ENCODE results near the gene COL18A1.

COL18A1 gene

DNA sequence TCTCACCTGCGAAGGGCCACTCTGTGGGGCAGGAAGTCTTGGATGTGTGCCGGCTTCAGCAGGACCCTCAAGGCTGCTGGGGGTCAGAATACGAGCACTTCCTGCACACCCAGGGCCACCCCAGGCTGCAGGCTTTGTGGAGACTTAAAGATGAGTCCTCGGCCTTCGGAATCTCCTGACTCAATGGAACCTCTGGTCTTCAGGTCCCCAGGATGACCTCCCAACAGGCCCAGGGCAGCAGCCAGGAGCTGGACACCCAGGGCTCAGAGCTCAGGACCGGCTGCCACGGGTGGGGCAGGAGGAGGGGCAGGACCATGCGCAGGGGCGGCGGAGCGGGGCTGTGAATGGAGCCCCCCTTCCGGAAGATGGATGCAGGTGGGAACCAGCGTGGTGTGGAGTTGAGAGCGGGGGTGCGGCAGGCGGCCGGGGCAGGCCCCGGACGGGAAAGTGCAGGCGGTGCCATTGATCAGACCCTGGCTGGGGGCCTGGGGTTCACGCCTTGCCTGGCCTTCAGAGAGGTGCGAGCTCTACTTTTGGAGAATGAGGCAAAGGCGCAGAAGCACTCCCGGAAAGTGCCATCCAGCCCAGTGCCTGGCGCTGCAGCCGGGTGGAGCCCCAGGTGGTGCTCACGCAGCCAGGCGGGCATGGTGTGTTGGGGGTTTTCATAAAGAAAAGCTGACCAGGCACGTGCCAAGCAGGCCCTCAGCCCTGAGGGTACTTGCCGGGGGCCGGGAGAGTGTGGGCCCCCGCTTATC is 10.4 kb downstream of the COL18A1 start:
- DNase-seq: no peak

DNA sequence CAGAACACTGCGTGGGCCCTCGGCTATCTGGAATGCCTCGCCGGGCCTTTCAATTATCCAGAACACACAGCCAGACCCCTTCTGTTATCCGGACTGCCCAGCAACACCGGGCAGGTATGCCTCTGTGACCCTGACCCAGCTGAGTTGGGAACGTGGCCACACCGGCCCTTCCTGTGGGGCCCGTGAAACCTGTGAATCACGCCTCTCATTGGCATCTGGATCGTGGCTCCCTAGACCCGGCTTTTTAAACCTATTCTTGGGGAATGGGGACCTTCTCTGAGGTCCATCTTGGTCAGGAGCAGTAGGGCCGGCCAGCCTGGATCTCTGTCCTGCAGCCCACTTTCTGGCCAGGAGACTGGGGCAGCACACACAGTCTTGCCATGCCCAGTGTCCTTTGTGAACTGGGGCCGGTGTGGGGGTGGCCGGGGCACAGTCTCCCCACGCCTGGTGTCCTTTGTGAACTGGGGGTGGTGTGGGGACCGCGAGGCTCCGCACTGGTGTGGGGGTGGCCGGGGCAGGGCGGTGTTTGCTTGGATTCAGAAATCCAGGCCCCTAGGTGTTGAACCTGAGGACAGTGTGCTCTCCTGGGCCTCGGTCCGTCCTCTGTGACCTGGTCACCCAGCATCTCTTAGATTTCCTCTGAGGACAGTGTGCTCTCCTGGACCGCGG is 11.1 kb downstream of the COL18A1 start:
- no peak for DNase-seq

DNA sequence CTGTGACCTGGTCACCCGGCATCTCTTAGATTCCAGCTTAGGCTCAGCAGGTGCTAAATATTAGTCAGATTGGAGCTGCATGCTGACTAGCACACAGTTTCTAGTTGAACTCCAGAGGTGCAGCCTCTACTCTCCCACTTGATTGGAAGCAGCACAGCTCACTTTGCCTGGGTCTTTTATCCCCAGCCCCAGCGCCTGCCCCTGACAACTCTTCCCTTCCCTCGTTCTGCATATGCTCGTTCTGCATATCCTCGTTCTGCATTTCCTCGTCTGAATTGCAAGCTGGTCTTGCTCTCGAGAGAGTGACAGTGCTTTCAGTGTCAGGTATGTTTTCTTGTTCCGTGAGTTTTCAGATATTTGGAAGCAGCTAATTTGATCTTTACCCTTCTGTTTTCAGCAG is 11.7 kb downstream of the COL18A1 start:
- DNase-seq: no peak

DNA sequence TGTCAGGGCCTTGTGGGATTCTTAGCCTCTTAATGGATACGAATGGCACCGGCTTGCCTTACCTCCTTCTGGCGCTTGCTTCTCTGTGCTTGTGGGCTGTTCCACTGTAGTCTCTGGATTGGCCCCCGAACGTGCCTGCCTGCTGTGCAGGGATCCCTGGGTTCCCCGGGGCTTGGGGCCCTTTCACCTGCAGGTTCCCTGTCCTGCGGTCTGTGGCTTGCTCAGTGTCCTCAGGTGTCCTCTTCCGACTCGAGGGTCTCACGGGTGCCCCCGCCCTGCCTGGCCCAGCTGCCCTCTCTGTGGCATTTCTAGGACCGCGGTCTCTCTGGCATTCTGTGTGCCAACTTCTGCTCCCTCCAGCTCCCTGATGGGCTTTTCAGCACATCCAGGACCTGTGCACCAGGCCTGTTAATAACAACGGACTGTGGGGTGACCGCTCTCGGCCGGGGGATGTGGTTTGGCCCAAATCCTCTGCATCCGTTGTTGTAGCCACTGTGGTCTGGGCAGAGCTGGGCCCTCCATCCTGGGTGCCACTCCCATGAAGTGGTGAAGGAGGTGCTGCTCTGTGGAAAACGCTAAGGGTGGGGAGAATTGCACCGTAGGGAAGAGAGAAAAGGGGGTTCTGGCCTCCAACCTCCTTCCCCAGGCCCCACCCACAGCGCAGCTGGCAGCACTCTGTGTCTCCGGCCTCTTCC is 12.4 kb downstream of the COL18A1 start:
- no peak for DNase-seq

DNA sequence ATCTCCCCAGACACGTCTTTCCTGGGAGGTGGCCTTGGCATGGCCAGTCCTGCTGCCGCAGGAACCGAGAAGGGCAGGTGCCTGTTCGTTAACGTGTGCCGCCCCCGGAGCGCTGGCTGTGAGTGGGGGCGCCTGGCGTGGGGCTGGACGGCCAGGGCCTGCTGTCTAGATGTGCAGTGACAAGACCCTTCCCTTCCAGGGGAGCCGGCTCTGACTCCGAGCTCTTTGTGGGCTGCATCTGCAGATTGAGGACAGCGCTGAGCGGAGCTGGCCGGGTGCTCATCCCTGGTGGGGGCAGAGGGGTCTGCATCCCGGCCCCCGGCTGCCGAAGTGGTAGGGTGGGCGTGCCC is 13.0 kb downstream of the COL18A1 start:
- no peak for DNase-seq

DNA sequence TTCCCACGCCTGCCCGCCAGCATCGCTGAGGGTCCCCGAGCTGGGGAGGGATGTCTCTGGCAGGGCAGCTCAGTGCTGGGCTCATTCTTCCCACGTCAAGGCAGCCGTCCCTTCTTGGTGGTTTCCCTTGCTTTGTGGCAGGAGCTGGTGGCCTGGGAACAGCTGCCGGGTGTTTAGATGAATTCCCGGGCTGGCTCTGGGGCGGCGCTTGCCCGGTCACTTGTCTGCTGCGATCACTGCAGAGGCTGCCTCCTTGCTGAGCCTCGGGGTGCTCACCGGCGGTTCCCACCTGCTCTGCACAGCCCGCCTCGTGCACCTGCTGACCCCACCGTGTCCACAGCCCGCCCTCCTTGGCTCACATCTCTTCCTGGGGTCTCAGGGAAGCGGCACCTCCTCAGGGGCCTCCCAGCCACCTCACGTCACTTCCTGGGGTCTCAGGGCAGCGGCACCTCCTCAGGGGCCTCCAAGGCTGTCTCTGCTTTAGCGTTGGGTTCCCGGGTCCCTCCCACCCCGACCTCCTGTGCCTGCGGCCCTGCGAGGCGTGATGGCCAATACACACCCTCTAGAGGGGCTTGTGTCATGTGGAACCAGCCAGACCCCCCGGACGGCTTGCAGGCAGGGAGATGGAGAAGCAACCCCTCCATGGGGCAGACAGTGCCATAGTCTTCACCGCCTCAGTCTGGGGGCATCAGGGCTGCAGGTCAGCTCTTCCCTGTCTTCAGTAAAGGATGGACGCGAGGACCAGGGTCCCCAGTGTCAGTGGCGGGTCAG is 13.5 kb downstream of the COL18A1 start:
- no peak for DNase-seq

DNA sequence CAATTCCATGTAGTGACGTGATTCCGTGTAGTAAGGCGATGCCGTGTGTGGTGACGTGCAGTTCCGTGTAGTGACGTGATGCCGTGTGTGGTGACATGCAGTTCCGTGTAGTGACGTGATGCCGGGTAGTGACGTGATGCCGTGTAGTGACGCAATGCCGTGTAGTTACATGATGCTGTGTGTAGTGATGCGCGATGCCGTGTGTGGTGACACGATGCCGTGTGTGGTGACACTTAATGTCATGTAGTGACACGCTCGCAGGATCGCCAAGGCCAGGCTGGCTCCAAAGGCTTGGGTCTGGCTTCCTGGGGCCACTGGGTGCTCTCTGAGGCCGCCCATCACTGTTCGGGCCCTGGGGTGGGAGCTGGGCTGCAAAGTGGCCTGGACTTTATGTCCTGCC is 14.2 kb downstream of the COL18A1 start:
- no peak for DNase-seq

DNA sequence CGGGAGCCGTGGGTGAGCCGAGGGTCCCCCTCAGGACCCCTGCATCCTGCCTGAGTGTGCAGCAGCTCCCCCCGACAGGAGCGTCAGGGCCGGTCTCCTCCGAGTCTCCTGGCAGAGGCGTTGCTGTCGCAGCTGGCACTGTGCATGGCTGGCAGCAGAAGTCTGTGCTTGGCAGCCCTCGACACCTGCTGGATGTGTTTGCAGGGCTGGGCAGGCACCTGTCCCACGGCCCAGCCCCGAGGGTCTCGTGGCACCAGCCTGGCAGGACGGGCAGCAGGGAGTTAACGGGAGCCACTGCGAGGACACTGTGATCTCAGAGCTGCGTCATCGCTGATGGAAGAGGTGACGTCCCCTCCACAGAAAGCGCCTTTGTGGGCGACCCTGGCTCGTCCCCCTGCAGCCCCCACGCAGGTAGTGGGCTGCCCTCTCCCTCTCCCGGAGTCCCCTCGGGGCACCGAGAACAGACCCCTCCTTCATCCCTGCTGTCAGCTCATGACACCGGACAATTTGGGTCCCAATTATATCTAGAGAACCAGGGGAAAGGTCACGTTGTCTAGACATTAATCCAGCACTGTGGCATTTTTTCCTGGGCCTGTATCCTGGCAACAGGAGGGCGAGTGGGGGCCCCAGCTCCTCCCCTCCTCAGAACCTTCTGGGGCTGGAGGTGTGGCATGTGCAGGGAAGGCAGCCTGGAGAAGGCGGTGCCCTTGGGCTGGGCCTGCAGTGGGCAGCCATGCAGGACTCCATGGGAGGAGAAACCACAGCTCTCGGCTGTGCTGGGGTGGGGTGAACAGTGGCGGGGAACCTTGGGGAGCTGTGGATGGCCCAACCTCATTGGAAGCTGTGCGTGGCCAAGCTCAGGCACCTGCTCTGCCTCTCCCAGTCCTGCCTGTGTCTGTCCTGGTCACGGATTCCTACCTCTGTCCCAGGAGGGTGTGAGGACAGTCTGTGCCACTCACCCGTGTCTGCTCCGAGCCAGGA is 15.4 kb downstream of the COL18A1 start:
- DNase-seq: no peak

DNA sequence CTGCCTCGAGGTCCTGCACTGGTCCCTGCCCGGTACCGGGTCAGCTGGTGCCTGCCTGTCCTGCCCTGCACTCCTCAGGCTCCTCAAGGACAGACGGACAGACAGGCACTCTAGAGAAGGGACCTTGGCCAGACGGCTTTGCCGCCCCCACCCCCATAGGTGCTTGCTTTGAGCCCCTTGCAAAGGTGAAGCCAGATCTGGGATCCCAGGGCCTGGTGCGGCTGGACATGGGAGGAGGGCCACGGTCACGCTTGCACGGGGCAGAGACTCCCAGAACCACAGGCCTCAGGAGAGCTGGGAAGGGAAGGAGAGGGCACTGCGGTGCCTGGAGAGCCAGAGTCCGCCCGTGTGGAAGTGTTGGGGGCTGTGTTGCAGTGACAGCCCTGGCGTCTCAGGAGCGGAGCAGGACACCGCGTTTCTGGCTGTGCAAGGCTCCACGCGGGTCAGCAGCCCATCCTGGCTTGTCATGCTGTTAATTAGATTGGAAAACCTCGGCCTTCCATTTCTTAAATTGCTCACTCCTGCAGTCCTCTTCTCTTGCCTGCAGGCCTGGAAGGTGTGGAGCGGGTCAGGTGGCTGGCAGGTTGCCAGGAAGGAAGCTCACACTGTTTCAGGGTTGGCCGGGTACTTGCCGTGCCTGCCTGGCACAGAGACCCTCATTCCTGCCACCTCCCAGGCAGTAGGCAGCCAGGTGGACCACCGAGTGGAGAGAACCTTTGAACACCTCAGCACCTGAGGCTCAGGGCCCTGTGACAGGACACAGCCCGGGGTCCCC is 16.3 kb downstream of the COL18A1 start:
- no peak for DNase-seq

DNA sequence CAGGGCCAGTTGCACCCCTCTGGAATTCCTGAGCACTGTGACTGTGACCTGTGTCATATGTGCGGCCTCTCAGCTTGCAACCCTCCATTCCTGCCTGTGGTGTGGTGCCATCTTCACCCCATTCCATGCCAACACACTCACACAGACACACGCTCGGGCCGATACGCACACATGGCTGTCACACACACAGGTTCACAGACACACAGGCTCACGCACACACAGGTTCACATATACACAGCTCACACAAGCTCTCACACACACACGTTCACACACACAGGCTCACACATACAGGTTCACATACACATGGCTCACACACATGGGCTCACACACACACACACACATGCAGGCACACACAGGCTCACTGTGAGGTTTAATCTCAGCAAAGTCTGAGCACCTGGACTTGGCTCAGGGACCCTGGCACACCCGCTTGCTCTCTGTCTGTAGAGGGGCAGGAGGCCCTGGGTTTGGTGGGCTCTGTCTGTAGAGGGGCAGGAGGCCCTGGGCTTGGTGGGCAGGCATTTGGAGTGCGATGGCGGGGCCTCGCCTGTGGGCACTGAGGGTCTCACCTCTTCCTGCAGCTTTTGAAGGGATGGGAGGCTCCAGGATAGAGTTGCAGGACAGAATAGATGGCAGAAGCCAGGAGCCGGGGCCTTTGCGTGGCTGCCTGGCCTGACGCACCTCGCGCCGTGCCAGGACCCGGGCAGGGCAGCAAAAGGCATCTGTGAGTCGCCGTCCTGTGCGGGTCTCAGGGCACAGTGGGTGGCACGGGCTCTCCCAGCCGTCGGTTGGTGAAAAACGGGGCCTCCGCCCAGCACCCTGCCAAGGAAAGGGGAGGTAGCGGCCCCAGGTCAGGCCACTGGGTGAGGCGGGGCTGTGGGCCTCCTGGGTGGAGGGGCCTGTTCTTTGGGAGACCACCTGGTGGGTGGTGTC is 17.1 kb downstream of the COL18A1 start:
- no peak for DNase-seq

DNA sequence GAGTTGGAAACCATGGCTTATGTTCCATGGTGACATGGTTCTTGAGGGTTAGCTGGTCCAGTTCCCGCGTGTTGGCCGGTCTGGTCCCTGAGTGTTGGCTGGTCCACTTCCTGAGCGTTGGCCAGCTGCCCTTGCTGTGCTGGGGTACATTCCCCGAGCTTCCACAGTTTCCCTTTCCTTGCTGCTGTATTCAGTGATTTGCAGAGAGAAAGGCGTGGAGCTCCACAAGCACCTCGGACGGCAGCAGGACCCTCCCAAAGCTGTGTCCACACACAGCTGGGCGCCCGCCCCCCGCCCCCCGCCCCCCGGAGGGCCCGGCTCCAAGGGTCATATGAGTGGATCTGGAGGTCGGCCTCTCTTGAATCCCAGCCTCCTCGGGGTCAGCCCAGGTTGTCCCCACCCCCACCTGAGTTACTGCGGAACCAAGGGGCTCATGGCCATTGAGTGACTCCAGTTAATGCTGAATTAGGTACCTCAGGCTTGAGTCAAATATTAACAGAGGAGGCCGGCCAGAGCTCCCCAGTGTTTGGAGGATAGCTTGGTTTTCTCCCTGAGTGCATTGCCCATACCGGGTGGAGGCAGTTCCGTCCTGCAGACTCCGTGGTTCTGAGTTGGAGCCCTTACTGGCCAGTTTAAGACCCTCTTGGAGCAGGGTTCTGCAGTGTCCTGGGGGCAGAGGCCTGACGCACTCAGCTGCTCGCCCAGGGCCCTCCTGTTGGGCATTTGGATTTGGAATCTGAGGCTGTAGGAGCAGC is 18.4 kb downstream of the COL18A1 start:
- DNase-seq: no peak

DNA sequence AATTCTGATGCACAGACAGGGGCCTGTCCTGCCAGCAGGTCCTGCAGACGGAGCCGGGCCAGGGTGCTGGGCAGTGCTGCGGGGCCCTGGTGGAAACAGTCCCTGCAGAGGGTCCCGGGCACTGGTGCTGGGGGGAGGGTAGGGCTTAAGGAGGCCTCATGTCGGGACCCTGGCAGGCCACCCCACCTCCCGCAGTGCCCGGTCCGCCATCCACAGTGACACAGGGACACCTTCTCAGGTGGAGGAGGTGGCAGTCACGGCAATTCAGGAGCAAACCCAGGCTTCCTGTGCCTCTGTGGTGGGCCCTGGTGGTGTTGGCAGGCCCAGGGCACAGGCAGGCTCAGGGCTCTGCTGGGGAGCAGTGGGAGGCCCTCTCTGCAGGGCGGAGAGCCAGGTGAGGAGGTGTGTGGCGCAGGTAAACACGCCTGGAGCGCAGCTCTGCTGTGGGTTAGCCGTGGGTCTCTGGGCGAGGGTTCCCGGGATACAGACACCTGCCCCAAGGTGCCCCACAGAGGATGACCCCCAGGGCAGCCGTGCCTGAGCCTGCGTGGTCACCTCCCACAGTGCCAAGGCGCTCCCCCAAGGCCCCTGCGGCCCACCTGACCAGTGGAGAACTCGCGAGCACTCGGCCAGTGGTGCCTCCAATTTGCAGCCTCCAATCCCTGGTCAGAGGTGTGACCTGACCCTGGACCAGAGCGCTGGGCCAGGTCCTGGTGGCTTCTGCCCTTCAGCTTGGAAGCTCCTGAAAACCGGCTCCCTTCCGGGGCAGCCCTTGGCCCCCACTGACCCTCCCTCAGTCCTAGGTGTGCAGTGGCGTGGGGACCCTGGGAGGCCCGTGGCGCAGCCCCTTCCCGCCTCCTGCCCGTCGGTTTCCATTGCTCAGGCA is 19.2 kb downstream of the COL18A1 start:
- no peak for DNase-seq

DNA sequence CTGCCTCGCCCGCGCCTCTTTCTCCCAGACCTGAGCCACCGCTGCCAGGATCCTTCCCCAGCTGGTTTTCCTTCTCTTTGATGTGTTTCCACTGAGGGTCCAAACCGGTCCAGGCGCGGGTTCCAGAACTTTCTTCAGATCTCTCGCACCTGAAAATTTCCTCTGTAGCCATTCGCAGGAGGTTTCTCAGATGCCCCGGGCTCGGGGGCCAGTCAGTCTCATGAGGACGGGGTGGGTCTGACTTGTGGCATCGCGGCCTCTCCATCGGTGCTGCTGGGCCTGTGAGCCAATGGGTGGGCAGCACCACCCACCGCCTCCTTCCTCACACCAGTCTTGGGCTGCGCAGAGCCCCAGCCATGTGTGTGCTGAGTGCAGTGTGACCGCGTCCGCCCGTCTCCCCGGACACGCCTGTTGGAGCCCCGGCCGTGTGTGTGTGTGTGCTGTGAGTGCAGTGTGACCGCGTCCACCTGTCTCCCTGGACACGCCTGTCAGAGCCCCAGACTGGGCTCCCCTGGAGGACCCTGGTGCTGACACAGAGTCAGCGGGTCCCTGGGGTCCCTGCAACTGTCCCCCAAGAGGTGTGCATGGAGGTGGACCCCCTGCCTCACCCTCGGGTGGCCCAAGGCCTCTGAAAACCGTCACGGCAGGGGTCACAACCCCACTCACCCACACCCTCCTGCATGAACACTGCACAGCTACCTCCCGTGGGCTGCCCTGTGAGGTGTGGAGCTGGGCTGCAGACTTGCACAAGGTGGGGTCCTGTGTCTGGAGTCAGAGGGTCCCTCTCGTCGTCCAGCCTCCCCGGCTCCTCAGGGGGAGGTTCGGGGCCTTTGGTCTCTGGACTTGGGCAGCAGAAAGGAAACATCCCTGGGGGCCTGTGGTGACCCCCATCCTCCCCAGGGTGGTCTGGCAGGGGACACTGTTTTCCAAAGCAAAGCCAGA is 20.2 kb downstream of the COL18A1 start:
- no peak for DNase-seq

DNA sequence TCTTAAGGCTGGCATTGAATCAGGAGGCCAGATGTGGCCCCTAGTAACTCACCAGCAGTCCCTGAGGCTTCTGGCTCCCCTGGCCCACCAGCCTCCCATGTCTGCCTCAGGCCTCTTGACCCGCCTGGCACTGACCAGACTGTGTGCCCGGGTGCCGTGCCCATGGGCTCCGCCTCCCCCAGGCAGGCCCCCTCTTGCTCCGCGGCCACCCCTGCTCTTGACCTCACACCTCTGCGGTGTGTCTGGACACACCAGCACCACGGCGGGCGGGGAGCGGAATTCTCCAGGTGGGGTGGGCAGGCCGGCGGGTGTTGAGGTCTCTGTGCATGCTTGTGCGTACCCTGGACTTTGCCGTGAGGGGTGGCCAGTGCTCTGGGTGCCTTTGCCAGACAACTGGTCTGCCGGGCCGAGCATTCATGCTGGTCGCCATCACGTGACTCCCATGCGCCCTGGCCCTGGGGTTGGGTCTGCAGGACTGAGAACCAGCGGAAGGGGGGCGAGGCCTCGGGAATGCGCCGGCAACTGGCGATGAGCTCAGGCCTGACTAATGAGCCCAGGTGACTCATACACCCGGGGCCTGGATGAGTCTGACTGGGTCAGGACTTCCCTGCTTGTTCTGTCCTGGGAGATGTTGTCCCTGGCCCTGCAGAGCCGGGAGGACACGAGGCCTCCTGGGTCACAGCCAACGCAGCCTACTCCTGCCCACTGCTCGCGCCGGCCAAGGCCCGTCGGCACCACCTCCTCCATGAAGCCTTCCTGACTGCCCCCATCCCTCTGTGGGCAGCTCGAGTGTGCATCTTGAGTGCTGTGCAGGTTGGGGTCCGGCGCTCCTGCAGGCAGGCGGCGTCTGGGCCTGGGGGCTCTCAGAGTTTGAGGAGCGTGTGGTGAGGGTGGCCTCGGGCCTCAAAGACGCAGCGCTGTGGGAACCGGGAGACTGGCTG is 22.6 kb downstream of the COL18A1 start:
- DNase-seq: no peak

DNA sequence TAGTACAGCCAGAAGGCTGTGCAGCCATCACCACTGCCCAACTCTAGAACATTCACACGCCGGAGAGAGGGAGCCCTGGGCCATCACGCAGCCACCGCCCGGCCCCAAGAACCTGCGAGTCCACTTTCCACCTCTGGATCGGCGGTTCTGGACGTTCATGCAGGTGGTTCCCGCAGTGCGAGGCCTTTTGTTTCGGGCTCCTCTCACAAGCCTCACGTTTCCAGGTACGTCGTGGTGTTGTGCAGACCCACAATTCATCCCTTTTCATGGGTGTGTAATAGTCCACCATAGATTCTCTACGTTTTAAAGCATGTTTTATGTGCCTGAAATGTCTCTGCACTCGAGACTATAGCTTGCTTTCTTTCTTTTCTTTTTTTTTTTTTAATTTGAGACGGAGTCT is 23.6 kb downstream of the COL18A1 start:
- no peak for DNase-seq

Measured in CD4-positive, alpha-beta T cell treated with Interleukin-15 for 1 hour (primary cell).